GM10847 (cell line): ENCODE results near the gene GADD45GIP1.

Experiments used
- POLR2A ChIP-seq: IDR thresholded peaks from 2 replicates; pipeline ENCODE4 v1.6.1; 2011; ENCODE audit not compliant: insufficient read length; ENCODE audit errors: extremely low read depth

GADD45GIP1 gene

DNA sequence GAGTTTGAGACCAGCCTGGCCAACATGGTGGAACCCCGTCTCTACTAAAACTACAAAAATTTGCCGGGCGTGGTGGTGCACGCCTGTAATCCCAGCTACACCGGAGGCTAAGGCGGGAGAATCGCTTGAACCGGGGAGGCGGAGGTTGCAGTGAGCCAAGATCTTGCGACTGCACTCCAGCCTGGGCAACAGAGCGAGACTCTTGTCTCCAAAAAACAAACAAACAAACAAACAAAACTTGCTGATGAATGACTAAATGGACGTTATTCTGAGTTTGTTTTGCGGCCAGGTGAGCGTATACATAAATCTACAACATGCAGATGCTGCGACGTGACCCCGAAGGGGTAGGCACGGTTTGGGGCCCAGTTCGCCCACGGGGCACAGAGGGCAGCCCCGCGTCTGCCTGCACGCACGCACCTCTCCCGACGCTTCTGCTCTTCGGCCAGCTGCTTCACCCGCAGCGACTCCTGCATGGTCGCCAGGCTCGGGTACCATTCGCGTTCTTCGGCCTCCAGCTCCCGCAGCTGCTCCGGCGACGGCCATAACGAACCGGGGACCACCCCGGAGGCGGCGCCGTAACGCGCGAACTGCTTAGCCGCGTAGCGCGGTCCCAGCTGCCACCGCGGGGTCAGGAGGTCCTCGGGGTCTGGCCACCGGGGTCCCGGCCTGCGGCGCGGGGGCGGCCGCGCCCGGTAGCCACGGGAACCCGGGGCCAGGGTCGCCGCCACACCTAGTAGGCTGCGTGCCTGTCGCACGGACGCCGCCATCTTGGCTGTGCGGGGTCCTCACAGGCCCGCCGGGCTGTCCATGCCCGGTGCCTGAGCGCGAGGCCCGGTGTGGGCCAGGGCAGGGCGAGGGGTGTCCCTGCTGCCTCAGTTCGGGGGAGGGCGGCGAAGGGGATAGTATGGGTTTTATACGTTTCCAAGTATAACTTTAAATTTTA is at the start of gene GADD45GIP1:
GADD45GIP1 (minus strand) TSS at position 778 of the 943 bp plus-strand sequence; CDS start at position 767, 11 bp downstream.
- TF ChIP-seq POLR2A = peak; percentile 91

DNA sequence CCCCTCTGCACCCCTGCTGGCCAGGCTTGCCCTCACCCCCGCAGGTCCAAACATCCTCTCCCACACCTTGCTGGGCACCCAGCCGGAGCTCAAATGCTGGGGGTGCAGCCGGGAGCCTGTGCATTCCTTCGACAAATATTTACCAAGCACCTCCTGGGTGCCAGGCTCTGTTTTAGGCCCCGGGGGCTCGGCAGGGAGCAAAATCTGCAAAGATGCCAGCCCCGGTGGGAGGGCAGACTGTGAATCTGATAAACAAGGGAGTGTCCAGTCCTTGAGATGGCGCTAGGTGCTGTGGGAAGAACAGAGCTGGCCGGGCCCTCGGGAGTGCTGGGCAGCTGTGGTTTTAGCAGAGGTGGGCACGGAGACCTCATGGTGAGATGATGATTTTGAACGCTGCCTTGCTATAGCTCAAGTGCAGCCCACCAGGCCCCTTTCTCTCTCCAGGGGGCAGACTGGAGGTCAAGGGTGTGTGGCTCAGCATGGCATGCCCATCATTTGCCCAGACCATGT is 48.9 kb upstream of the GADD45GIP1 start:
- no peak for TF ChIP-seq POLR2A

DNA sequence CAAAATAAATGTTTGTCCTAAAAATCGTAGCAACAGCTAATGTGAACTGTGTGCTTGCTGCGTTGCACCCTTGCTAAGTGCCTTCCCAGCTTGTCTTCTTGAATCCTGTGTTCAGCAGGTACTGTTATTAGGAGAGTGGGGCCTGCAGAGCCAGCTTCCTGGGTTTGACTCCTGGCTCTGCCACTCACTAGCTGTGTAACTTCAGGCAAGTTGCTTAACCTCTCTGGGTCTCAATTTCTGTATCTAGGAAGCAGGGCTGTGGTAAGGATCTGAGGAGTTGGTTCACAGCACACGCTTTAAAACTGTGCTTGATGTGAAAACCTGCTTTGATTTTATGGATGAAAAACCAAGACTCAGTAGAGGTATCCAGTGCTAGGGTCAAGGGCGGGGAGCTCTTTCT is 48.2 kb upstream of the GADD45GIP1 start:
- TF ChIP-seq POLR2A = no peak

DNA sequence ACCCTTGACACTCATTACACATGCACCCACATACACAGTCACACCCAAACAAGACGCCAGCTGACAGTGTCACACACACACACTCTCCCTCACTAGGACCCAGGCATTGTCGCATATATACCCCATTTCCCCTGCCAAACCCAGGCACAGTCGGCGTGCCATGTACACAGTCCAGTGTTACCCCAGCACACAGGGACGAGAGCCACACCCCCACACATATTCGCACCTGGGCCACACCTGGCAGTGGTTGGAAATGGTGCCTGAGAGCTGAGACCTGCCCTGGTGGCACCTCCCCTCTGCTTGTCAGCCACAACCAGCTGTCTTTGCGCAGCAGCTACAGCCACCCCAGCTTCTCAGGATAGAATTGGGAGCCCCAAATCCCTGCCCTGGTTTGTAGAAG is 47.2 kb upstream of the GADD45GIP1 start:
- no peak for TF ChIP-seq POLR2A

DNA sequence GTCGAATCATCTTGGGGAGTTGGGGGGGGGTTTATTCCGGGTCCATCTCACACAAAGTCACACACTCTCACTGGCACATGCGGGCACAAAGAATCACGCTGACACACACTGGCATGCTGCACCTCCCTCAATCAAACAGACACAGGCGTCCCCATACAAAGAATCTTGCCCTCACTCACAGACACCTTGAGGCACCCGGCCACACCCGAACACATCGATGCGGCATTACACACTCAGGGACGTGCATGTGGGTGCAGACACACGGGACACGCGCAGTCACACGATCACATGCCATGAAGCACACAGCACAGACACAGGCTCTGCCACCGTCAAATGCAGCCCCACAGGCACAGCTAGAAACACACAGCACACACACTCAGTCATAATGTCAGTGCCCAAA is 46.1 kb upstream of the GADD45GIP1 start:
- TF ChIP-seq POLR2A = no peak

DNA sequence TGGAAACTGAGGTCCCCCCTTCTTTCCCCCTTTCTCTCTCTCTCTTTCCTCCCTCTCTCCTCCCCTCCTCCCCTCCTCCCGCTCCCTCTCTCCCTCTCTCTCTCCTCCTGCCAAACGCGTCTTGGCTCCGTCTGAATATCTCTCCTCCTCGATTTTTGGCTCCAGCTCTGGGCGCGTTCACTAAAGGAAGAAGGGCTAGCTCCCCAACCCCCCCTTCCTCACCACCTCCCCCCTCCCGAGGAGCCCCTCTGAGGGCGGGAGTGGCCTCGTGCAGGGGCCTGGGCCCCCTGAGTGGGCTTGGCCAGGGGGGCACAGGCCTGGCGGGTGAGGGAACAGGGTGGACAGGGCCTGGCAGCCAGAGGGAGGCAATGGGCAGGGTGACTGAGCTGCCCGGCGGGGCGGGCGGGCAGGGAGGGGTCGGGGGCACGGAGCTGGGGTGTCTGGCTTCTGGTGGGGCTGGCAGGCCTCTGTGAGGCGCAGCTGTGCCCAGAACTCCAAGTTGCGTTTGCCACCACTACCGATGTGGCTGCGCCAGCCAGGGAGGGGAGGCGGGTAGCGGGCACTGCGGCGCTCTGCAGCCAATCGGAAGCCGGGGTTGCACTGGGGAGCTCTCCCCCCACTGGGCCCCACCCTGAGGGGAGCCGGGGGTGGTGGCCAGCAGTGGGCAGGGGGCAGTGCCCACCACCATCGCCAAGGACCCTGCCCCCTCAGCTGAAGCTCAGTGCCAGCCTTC is 45.3 kb upstream of the GADD45GIP1 start:
- TF ChIP-seq POLR2A = no peak

DNA sequence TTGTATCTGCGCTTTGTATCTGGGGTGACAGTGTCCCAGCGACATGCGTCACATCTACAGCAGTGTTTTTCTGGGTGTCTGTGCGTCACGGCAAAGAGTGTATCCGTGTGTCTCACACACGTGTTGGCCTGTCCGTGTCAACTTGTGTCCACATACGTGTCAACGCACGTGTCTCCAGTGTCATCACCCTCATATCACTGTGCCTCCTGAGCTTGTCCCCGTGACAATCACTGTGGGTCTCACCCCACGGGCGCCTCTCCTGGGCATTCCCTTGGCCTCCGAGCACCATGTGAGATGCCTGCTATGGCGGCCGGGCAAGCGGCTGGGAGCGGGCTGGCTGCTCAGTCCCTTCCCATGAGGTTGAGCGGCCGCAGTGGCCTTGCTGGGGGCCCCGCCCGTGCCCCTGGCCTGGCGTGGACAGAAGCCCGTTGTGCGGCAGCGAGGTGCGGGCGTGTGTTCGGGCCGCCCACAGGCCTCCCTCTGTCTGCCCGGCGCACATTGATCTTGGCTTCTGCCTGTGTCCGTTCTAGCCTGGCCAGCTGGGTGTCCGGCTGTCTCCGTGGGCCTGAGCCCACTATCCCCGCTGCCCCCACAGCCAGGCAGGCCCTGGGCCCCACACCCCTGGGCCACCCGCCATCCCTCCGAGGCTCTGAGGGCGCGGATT is 44.6 kb upstream of the GADD45GIP1 start:
- TF ChIP-seq POLR2A = no peak

DNA sequence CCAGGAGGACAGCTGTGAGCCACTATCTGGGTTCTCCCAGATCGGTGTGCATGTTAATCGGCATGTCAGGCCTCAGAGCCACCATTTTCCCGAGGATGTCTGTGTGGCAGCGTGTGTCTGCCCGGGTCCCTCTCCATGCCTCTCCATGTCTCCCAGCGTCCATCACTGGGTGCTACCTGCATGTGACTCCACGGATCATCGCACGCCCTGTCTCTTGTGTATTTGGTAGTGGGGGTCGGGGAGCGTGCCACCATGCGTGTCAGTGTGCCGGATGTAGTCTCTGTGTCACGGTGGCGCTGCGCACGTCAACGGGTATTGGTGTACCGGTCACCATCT is 44.1 kb upstream of the GADD45GIP1 start:
- no peak for TF ChIP-seq POLR2A

DNA sequence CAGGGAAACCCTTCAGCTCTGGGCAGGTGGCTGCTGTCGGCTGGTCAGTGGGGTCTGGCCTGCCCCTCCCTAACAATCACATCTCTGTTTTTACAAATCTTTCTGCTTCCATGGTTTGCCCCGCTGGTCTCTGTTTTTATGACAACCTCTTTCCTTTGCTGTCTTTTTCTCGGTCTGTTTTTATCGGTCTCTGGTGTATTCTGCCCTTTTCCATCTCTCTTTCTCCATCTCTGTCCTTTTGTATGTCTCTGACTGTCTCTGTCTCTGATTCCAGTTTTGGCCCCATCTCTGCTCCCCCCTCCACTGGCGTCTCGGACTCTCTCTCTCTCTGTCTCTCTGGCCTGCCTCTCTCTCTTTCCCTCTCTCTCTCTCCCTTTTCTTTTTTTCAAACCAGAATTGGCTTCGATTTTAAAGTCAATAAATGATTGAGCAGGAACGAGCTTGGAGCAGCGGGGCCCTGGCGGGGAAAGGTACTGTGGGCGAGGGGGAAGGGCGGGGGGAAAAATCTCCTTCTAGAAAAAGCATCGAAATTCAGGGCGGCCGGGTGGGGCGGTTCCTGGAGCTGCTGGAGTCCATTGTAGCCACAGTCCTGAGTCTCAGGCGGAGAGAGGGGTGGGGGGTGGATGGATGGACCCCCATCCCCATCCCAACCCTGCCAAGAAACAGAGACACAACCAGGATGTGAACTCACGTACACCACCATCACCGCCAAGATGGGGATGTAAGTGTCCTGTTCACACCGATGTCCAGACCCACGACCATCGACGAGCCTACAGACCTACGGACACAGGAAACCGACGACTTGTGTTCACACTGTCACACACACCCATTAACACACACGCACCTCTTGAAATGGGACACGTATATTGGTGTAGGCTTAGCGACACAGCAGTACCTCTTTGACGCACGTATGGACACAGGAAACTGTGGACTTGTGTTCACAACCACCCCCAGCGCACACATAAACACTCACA is 41.2 kb upstream of the GADD45GIP1 start:
- no peak for TF ChIP-seq POLR2A

DNA sequence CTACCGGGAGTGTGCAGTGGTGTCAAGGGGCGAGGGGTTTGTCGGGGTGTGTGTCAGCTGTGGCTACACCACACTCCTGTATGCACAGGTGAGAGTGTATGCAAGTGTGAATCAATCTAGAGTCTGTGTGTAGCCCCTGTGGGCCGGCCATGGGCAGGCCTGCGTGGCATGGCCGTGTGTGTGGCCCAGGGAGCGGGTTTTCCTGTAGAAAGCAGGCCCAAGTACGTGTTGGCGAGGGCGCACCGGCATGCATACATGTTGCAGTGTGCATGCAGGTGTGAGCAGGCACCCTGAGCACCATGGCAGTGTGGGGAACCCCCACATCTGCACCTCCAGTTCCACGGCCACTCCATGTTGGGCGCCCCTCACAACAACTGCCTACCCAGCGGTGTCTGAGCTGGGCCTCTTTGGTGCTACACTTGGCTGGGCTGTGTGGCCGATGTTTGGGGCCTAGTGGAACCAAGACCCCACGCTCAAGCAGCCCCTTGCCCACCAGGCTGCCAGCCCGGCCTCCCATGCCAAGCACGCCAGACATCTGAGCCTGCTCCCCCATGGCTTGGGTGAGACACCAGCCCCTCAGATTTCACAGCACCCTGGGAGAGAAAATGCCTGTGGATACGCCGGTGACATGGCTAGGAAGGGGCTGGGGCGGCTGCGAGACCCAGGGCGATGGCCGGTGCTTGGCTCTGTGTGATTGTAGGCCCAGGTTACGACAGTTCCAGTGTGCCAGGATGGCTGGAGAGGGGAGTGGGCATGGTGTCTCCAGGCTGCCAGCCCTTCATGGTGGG is 40.4 kb upstream of the GADD45GIP1 start:
- no peak for TF ChIP-seq POLR2A

DNA sequence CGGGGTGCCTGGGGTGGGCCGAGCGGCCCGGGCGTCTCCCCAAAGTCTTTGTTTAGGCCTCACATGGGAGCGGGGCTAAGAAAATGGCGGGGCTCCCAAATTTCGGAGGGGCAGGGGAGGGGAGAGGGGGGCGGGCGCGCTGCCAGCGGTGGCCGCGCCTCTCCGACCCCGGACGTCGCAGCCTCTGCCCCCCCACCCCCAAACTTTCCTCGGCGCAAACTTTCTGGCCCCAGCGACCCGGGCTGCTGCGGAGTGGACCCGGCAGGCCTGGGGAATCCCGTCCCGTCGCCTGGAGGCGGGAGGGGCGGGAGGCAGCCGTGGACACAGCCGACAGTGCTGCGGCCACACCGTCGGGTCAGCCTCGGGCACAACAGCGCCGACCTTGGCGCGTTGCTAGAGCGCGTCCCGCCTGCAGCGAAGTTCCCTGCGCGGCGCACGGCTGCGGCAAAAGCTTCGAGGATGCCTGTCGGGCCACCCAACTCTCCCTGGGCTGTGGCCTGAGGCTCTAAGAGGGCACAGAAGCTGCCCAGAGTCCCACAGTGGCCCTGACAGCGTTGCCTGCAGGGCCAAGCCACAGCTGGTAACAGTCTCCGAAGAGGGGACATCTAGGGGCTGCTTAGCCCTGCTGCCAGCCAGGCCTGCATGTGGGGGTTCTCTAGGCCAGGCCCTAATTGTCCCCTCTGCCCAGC is 39.5 kb upstream of the GADD45GIP1 start:
- TF ChIP-seq POLR2A = no peak

DNA sequence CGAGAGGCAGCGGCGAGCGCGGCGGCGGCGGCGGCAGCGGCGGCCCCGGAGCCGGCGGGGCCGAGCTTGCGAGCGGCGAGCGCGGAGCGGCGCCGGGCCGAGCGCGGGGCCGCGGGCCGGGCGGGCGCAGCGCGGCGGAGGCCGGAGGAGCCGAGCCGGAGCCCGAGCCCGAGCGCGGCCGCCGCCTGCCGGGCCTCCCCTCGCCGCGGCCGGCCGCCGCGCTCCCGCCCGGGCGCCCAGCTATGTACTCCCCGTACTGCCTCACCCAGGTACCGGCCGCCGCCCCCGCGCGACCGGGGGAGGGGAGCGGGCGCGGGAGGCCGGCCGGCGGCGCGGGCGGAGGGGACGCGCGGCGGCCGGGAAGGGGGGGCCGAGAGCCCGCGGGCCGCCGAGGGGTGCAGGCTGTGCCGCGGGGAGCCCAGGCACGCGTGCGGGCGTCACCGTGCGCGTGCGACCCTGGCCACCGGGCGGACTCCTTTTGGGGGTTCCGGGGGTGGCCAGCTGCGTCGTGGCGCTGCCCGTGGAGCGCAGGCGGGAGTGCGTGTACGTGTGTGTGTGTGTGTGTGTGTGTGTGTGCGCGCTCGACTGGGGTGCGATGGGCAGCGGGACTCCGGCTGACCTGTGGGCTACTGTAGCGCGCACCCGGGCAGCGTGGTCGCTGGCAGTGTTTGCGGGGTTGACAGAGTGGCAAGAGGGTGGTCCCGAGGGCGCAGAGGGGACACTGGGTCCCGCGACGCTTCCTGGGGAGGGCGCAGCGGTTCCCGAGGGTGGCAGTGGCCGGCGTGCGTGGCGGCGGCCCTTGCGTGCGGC is 38.8 kb upstream of the GADD45GIP1 start:
- no peak for TF ChIP-seq POLR2A
